MM.1S (cell line): ENCODE measurements around the gene SLAIN2.

Experiments
- EZH2 ChIP-seq: fragments of 300-600 bp; sonication (generic); optimal IDR thresholded peaks from 2 replicates; pipeline ENCODE3; 2017; ENCODE audit warnings: low read depth, mild to moderate bottlenecking, antibody characterized with exemption, low read length, mixed read lengths
- EZH2phosphoT487 ChIP-seq: fragments of 300-600 bp; sonication (generic); IDR thresholded peaks from 2 replicates; pipeline ENCODE4 v1.6.1; 2018; ENCODE audit warnings: antibody characterized with exemption, low read length
- TF ChIP-seq, protein P1 (sequence below): fragments of 300-600 bp; sonication (generic); IDR thresholded peaks from 2 replicates; pipeline ENCODE4 v1.5.1; 2016; ENCODE audit warnings: antibody characterized with exemption, low read length, mixed read lengths

DNA sequence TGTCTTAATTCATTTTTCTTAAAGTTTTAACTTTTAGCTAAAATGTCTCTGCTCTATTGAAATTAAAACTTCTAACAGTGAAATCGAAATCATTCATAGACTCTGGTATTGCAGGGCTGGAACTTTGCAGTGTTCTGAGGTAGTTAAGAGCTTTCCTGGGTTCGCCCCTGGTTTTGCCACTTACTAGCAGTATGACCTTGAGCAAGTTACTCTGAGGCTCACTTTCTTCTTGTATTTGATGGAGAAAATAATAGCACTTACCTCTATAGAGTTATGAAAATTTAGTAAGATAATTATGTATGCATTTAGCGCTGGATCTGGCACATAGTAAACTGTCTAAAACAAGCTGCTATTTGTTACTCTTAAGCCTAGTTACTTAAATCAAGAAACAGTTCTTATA is 1.7 kb downstream of the SLAIN2 start:
- TF ChIP-seq, protein P1, sequence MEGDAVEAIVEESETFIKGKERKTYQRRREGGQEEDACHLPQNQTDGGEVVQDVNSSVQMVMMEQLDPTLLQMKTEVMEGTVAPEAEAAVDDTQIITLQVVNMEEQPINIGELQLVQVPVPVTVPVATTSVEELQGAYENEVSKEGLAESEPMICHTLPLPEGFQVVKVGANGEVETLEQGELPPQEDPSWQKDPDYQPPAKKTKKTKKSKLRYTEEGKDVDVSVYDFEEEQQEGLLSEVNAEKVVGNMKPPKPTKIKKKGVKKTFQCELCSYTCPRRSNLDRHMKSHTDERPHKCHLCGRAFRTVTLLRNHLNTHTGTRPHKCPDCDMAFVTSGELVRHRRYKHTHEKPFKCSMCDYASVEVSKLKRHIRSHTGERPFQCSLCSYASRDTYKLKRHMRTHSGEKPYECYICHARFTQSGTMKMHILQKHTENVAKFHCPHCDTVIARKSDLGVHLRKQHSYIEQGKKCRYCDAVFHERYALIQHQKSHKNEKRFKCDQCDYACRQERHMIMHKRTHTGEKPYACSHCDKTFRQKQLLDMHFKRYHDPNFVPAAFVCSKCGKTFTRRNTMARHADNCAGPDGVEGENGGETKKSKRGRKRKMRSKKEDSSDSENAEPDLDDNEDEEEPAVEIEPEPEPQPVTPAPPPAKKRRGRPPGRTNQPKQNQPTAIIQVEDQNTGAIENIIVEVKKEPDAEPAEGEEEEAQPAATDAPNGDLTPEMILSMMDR = no peak
- TF ChIP-seq EZH2 = no peak
- no peak for TF ChIP-seq EZH2phosphoT487
